SJCRH30 (cell line): Measurements from ENCODE around the gene LRP1B. TPM values are rescaled to one million over a fixed set of nuclear protein-coding genes. Genes with fewer than 3 reads are reported as not detected.

Experiments used
- DNase-seq, 2 experiments: peaks; one replicate each; pipeline ENCODE4 v3.0.0-alpha.2; 2015 to 2020
- H3K27ac ChIP-seq: fragments of 250-450 bp; sonication (Bioruptor Pico); 2 replicates; pipeline ENCODE4 v1.5.1; 2020; ENCODE audit warnings: mild to moderate bottlenecking, moderate library complexity
- H3K27me3 ChIP-seq: fragments of 250-450 bp; sonication (Bioruptor Pico); 2 replicates; pipeline ENCODE4 v1.5.1; 2020; ENCODE audit warnings: mild to moderate bottlenecking, moderate library complexity
- H3K36me3 ChIP-seq: fragments of 250-450 bp; sonication (Bioruptor Pico); 2 replicates; pipeline ENCODE4 v1.5.1; 2020; ENCODE audit warnings: mild to moderate bottlenecking, moderate library complexity
- H3K4me1 ChIP-seq: fragments of 250-450 bp; sonication (Bioruptor Pico); 2 replicates; pipeline ENCODE4 v1.5.1; 2020; ENCODE audit warnings: mild to moderate bottlenecking, moderate library complexity
- H3K4me3 ChIP-seq: fragments of 250-450 bp; sonication (Bioruptor Pico); 2 replicates; pipeline ENCODE4 v1.5.1; 2020; ENCODE audit warnings: mild to moderate bottlenecking, moderate library complexity
- H3K9me3 ChIP-seq: fragments of 250-450 bp; sonication (Bioruptor Pico); replicated peaks from 2 replicates; pipeline ENCODE4 v1.5.1; 2020; ENCODE audit warnings: mild to moderate bottlenecking, moderate library complexity
- total RNA-seq: library from RNA; depleted of rRNA; stranded (reverse); fragments of >200 nt; shearing (Covaris generic); gene quantifications from 2 replicates; pipeline ENCODE4 v1.2.3, GENCODE V29; 2014

LRP1B gene
- total RNA-seq, 1 experiment from 2014 or later, result 7.5 TPM

DNA sequence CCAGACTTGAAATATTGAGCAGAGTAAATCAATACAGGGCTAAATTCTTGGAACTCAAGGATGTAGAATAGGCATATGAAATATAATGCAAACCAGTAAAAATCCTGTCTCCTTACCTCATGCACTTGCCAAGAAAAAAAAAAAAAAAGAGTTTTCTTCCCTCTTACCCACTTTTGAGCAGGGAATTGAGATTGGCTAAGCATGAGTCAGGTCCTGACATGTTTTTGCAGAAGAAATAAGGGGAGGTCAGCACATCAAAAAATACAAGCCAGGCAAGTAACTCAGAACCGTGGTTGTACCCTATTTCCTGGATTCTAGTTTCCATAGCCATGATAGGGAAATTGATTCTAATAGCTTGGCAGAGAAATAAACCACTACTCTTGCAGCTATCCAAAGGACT is 1526.7 kb downstream of the LRP1B start:
- Histone ChIP-seq H3K4me3 (no peak overlapping the region), H3K27me3 (no peaks in the 10 kb centered on the region; the same call in 1 of the 2 replicates)

GRCh38 chr2:140603416-140603815 is 1527.4 kb downstream of the LRP1B start:
- Histone ChIP-seq H3K4me1 (no peaks in the 10 kb centered on the region), H3K36me3 (no peaks in the 10 kb centered on the region), H3K4me3 (no peak overlapping the region), H3K27me3 (no peaks in the 10 kb centered on the region; the same call in 1 of the 2 replicates), H3K9me3 (no peaks in the 10 kb centered on the region), H3K27ac (no peak overlapping the region)
- no peak for DNase-seq

More for the DNA sequence above, 1526.7 kb downstream of the LRP1B start:
- no peak for DNase-seq
- no peaks in the 10 kb centered on the region for H3K36me3 ChIP-seq
- H3K27ac ChIP-seq, result no peak overlapping the region
- H3K9me3 ChIP-seq, result no peaks in the 10 kb centered on the region
- H3K4me1 ChIP-seq, result no peaks in the 10 kb centered on the region

DNA sequence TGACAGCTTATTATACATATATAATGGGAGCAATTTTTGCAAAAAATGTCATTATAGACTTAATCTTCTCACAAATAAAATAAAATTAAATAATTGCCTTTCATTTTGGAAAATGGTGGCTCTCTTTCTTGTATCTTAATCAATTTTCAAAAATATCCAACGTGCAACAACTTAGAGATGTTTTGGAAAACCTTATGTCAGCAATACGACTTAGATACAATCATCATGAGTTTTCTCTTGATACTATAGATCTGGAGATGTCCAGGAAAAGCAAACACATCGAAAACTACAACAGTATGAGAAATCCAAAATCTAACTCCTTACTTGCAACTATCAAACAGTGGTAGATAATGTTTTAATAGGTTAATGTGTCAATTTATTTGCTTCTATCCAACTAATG is 1529.0 kb downstream of the LRP1B start:
- no peak overlapping the region for H3K4me3 ChIP-seq
- no peak overlapping the region for H3K27ac ChIP-seq
- no peaks in the 10 kb centered on the region for H3K9me3 ChIP-seq
- no peaks in the 10 kb centered on the region for H3K36me3 ChIP-seq
- no peak for DNase-seq
- H3K4me1 ChIP-seq, result no peaks in the 10 kb centered on the region
- H3K27me3 ChIP-seq, result no peaks in the 10 kb centered on the region; the same call in 1 of the 2 replicates

DNA sequence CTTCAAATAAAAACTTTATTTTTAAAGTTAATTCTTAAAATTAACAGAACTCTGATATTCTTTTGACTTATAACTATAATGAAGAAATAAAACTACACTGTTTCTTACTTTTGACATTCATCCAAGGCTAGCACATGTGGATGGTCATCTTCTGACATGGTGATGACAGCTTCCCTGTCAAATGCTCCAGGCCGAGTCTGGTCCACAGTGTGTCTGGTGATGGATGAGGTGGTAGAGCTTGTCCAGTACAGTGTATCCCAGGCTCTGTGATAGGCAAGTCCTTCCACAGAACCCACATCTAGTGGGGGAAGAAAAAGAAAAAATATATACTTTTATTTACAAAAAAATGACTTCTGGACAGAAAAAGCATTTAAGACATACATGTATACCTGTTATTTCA is 1529.5 kb downstream of the LRP1B start:
- Histone ChIP-seq H3K4me3 (no peak overlapping the region), H3K36me3 (no peaks in the 10 kb centered on the region), H3K27me3 (no peaks in the 10 kb centered on the region; the same call in 1 of the 2 replicates), H3K27ac (no peak overlapping the region), H3K9me3 (no peaks in the 10 kb centered on the region), H3K4me1 (no peaks in the 10 kb centered on the region)
- DNase-seq, result no peak

GRCh38 chr2:140600116-140600515 is 1530.7 kb downstream of the LRP1B start:
- Histone ChIP-seq H3K4me3 (no peak overlapping the region), H3K4me1 (no peaks in the 10 kb centered on the region), H3K27ac (no peak overlapping the region), H3K9me3 (no peaks in the 10 kb centered on the region), H3K36me3 (no peaks in the 10 kb centered on the region), H3K27me3 (no peaks in the 10 kb centered on the region; the same call in 1 of the 2 replicates)
- peak in 1 of 2 experiments; percentile 13 for DNase-seq

DNA sequence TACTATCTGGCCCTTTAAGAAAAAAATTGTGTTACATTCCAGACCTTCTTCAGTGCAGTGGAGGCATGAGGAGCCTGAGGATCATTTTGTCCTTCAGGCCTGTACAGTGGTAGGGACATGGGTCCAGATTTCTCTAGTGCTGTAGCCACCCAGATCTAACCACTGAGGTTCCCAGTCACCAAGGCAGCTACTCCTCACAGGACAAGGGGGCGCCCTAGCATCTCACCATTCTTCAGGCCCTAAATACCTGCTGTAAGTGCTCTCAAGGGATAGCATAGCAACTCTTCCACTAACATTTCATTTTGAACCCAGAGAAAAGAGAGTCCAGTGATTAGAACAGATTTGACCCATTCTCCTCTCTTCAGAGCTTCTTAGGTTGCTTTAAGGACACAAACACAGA is 1533.0 kb downstream of the LRP1B start:
- H3K9me3 ChIP-seq, result no peaks in the 10 kb centered on the region
- H3K27ac ChIP-seq, result no peak overlapping the region
- no peak overlapping the region for H3K4me3 ChIP-seq
- no peak for DNase-seq
- no peaks in the 10 kb centered on the region for H3K36me3 ChIP-seq
- H3K27me3 ChIP-seq, result no peaks in the 10 kb centered on the region; the same call in 1 of the 2 replicates
- no peaks in the 10 kb centered on the region for H3K4me1 ChIP-seq

DNA sequence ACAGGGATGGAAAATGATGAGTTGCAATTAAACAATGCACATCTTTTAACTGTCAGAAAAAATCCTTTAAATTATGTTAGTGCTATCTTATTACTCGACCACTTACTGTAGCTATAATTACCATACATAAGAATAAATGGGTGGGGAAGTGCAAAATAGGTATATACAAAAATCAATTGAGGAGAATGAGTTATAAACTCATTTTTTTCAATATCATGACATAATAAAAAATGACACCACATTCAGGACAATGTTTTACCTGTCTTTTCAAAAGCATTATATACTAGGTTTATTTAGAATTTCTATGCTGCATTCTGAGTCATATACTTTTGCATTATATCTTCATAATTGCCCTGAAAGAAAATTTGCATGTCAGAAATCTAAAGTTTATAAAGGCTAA is 1533.6 kb downstream of the LRP1B start:
- H3K4me3 ChIP-seq, result no peak overlapping the region
- no peak for DNase-seq
- H3K4me1 ChIP-seq, result no peaks in the 10 kb centered on the region
- H3K27ac ChIP-seq, result no peak overlapping the region
- no peaks in the 10 kb centered on the region for H3K9me3 ChIP-seq
- no peaks in the 10 kb centered on the region; the same call in 1 of the 2 replicates for H3K27me3 ChIP-seq
- no peaks in the 10 kb centered on the region for H3K36me3 ChIP-seq

DNA sequence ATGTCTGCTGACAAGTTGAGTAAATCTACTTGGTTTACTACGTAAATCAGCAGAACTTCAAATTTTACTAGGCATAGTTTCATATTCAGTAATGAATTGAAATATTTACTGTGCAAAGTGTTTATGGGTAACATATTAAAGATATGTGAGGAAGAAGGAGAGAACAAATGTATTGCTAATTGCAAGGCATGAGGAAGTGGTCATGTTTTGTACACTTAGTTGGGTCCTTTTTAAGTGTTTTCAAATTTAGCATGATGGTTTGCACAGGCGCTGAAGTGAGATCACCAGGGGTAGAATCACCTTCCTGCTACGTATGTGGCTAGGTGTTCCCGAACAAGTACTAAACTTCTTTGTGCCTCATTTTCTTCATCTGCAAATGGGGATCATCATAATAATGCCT is 1534.4 kb downstream of the LRP1B start:
- Histone ChIP-seq H3K4me3 (no peak overlapping the region), H3K36me3 (no peaks in the 10 kb centered on the region), H3K4me1 (no peaks in the 10 kb centered on the region), H3K9me3 (no peaks in the 10 kb centered on the region), H3K27ac (no peak overlapping the region), H3K27me3 (no peaks in the 10 kb centered on the region; the same call in 1 of the 2 replicates)
- no peak for DNase-seq

DNA sequence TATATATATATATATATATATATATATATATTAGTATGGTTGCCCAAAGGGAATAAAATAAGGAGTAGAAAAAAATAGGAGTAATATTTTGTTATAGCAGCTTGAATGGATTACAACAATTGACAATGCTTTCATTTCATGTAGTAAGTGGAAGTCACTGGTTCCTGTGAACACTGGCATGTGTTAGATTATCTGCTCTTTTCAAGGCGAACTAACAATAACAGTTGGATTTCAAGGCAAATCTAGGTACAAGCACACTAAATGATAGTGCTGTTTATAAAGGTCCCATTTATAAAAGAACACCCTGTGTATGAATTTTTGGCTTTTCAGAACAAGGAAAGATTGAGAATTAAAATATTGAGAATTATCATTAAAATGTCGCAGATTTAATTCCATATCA is 1535.7 kb downstream of the LRP1B start:
- Histone ChIP-seq H3K36me3 (no peaks in the 10 kb centered on the region), H3K4me3 (no peak overlapping the region), H3K9me3 (no peaks in the 10 kb centered on the region), H3K27ac (no peak overlapping the region), H3K27me3 (no peaks in the 10 kb centered on the region; the same call in 1 of the 2 replicates), H3K4me1 (no peaks in the 10 kb centered on the region)
- DNase-seq, result no peak

DNA sequence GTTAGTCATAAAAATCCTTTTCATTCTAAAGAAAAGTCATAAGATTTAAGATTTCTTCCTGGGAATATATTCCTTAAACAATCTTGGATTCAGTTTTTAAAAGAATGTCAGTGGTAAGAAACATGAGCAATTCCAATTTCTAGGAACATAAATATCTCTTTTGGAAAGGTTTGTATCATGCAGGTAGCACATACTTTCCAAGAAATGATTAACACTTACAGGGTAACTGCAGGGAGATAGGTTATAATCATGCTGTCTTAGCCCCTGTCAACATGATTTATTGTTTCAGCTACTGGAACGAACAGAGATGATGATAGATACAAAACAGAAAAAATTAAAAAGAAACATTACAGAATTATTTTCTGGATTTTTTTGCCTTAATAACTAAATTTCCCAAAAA is 1537.7 kb downstream of the LRP1B start:
- Histone ChIP-seq H3K27me3 (no peaks in the 10 kb centered on the region), H3K36me3 (no peaks in the 10 kb centered on the region), H3K9me3 (no peaks in the 10 kb centered on the region), H3K4me1 (no peaks in the 10 kb centered on the region), H3K4me3 (no peak overlapping the region), H3K27ac (no peak overlapping the region)
- DNase-seq, result no peak

- no peak for DNase-seq
- no peak overlapping the region for H3K4me3 ChIP-seq
- no peaks in the 10 kb centered on the region for H3K9me3 ChIP-seq
- no peaks in the 10 kb centered on the region for H3K36me3 ChIP-seq
- no peaks in the 10 kb centered on the region for H3K27me3 ChIP-seq
- no peaks in the 10 kb centered on the region for H3K4me1 ChIP-seq
- H3K27ac ChIP-seq, result no peak overlapping the region
Observed at GRCh38 chr2:140589696-140590095, 1541.1 kb downstream of the LRP1B start.

DNA sequence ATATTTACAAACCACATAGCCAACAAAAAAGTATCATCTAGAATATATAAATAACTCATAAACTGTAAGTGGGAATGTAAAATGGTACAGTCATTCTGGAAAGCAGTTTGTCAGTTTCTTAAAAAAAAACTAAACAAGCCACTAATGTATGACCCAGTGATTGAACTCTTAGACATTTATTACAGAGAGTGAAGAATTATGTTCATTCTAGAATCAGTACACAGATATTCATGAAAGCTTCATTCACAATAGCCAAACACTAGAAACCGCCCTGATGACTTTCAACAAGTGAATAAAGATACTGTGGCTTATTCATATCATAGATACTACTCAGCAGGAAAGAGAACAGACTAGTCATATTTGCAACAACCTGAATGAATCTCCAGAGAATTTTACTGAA is 1541.5 kb downstream of the LRP1B start:
- no peak for DNase-seq
- Histone ChIP-seq H3K36me3 (no peaks in the 10 kb centered on the region), H3K4me3 (no peak overlapping the region)

DNA sequence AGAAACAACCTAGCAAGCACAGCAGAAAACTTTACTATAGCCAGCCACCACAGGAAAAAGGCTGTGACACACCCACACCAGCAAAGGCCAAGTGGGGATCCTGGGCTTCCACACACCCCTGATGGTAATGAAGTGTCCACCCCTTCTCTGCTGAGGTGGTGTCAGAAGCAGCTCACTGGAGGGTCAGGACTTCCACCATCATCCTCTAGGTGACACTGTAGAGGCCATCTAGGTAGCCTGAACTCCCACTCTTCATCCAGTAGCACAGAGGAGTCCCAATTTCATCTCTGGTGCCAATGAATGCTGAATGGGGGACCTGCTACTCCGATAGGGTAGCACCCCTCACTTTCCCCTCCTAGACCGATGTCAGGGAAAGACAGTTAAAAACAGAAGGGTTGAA is 1544.4 kb downstream of the LRP1B start:
- peak; percentile 16 to 58 for DNase-seq
- Histone ChIP-seq H3K9me3 (no peaks in the 10 kb centered on the region), H3K4me3 (no peak overlapping the region), H3K27ac (no peak overlapping the region), H3K4me1 (no peaks in the 10 kb centered on the region), H3K36me3 (no peaks in the 10 kb centered on the region), H3K27me3 (no peaks in the 10 kb centered on the region)

More for the DNA sequence above, 1541.5 kb downstream of the LRP1B start:
- Histone ChIP-seq H3K4me1 (no peaks in the 10 kb centered on the region), H3K27me3 (no peaks in the 10 kb centered on the region), H3K27ac (no peak overlapping the region), H3K9me3 (no peaks in the 10 kb centered on the region)

- H3K4me1 ChIP-seq, result no peaks in the 10 kb centered on the region
- H3K27ac ChIP-seq, result no peak overlapping the region
- H3K9me3 ChIP-seq, result no peaks in the 10 kb centered on the region
Observed at GRCh38 chr2:140585016-140585415, 1545.8 kb downstream of the LRP1B start.

DNA sequence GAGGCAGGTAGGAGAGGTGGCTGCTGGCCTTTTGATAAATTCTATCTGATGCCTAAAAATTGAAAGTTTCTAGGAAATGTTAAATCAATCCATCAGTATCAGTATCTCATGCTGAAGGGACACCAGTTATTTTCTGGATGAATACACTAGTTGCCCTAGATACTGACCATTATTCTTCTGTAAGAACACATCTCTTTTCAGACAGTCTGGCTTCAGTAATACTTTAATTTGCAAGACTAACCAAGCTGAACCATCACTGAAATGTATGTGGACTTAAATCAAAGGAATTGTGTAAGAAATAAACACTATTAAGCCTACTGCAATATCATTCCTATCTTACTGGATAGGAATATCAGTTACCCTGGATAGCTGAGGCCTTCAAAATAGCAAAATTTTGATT is 1546.3 kb downstream of the LRP1B start:
- H3K4me1 ChIP-seq, result no peaks in the 10 kb centered on the region
- no peaks in the 10 kb centered on the region for H3K27me3 ChIP-seq
- H3K27ac ChIP-seq, result no peak overlapping the region
- no peaks in the 10 kb centered on the region for H3K9me3 ChIP-seq
- H3K36me3 ChIP-seq, result no peaks in the 10 kb centered on the region
- DNase-seq, result no peak
- H3K4me3 ChIP-seq, result no peak overlapping the region

More at GRCh38 chr2:140585016-140585415, 1545.8 kb downstream of the LRP1B start:
- no peak for DNase-seq
- Histone ChIP-seq H3K36me3 (no peaks in the 10 kb centered on the region), H3K4me3 (no peak overlapping the region), H3K27me3 (no peaks in the 10 kb centered on the region)

- Histone ChIP-seq H3K27me3 (no peaks in the 10 kb centered on the region), H3K4me1 (no peaks in the 10 kb centered on the region), H3K9me3 (no peaks in the 10 kb centered on the region), H3K27ac (no peak overlapping the region), H3K4me3 (no peak overlapping the region), H3K36me3 (no peaks in the 10 kb centered on the region)
- DNase-seq, result peak in 1 of 2 experiments; percentile 8
Observed at GRCh38 chr2:140580532-140581151, 1550.2 kb downstream of the LRP1B start.
